Fibroblast of peridontal ligament (primary cell): ENCODE results near the gene ACOT7.
A peak's percentile ranks its signal among the peaks of the same experiment; 100 is the strongest.

Experiments used
- DNase-seq: peaks from one replicate; pipeline ENCODE4 v3.0.0-alpha.2; 2010; ENCODE audit errors: extremely low read depth

Gene ACOT7

GRCh38 chr1:6363085-6363884 lies 30.3 kb downstream of the ACOT7 start:
- DNase-seq, result peak; percentile 46

GRCh38 chr1:6361124-6361775 lies 32.3 kb downstream of the ACOT7 start:
- no peak for DNase-seq

GRCh38 chr1:6360517-6361070 lies 33.0 kb downstream of the ACOT7 start:
- no peak for DNase-seq

GRCh38 chr1:6360117-6360496 lies 33.5 kb downstream of the ACOT7 start:
- no peak for DNase-seq

- DNase-seq, result peak; percentile 73
Observed at GRCh38 chr1:6359216-6360116, 34.1 kb downstream of the ACOT7 start.

- peak; percentile 86 for DNase-seq
Observed at GRCh38 chr1:6358757-6359201, 34.8 kb downstream of the ACOT7 start.

GRCh38 chr1:6358144-6358624 lies 35.4 kb downstream of the ACOT7 start:
- no peak for DNase-seq

GRCh38 chr1:6357243-6357936 lies 36.2 kb downstream of the ACOT7 start:
- DNase-seq, result no peak

GRCh38 chr1:6355621-6356020 lies 37.9 kb downstream of the ACOT7 start:
- no peak for DNase-seq

- no peak for DNase-seq
Observed at GRCh38 chr1:6354659-6355317, 38.8 kb downstream of the ACOT7 start.

GRCh38 chr1:6353955-6354658 lies 39.5 kb downstream of the ACOT7 start:
- no peak for DNase-seq

- no peak for DNase-seq
Observed at GRCh38 chr1:6353619-6353954, 40.0 kb downstream of the ACOT7 start.

- DNase-seq, result no peak
Observed at GRCh38 chr1:6352138-6352563, 41.4 kb downstream of the ACOT7 start.

- DNase-seq, result no peak
Observed at GRCh38 chr1:6351480-6352137, 42.0 kb downstream of the ACOT7 start.

GRCh38 chr1:6350416-6351088 lies 43.0 kb downstream of the ACOT7 start:
- DNase-seq, result no peak

GRCh38 chr1:6349254-6349943 lies 44.2 kb downstream of the ACOT7 start:
- no peak for DNase-seq

GRCh38 chr1:6348511-6349191 lies 44.9 kb downstream of the ACOT7 start:
- peak; percentile 29 for DNase-seq
